Measurements from ENCODE around the gene LHPP. TPM values are rescaled to one million over a fixed set of nuclear protein-coding genes. Genes with fewer than 3 reads are reported as not detected.

The LHPP gene
- total and polyA plus RNA-seq, 4 experiments from 2014 or later, result 17.9 to 22.4 (median 19.2) TPM

- H3K36me3 Mint-ChIP-seq, result no peaks in the 10 kb centered on the region
- H3K4me1 ChIP-seq (ENCODE audit: insufficient read depth, low read length), result peaks cover 16% of the 10 kb centered on the region
- intact Hi-C loops (cut with micrococcal nuclease), result no loop called here
- DNase-seq, result no peak
- POLR2A ChIA-PET (ENCODE audit: partially characterized antibody), result no interaction called here
- no peaks in the 10 kb centered on the region for H3K36me3 ChIP-seq (ENCODE audit: insufficient read depth, low read length)
- H3K27ac ChIP-seq (ENCODE audit: low read depth, low read length), result no peak overlapping the region
- no peaks in the 10 kb centered on the region for H3K9me3 Mint-ChIP-seq
- H3K9me3 ChIP-seq (ENCODE audit: control insufficient read depth in 1 of 2, low read length in 2 of 2), result no peaks in the 10 kb centered on the region
- CTCF ChIA-PET (ENCODE audit: partially characterized antibody), result interaction anchor here (1.1 kb wide), 1 partner anchor 29 kb away, joined by 3 read pairs; the partner anchor contains the start of gene OAT
- no peak overlapping the region for H3K4me3 ChIP-seq (ENCODE audit: low read length in 2 of 2)
- H3K4me1 Mint-ChIP-seq, result peaks cover 11 to 33% (median 21%) of the 10 kb centered on the region in 4 donors
- H3K27me3 ChIP-seq (ENCODE audit: insufficient read depth, low read length), result peaks cover 36% of the 10 kb centered on the region
- H3K4me3 Mint-ChIP-seq, result peak overlapping the region in 3 of 8 donors; percentile 10 to 55 (median 29)
- peaks cover 57 to 59% of the 10 kb centered on the region in 2 donors for H3K27me3 Mint-ChIP-seq
- no peak overlapping the region for H3K27ac Mint-ChIP-seq
These were observed 14.5 kb upstream of the LHPP start for GRCh38 chr10:124446830-124447750.

- no peak overlapping the region for H3K27ac ChIP-seq (ENCODE audit: low read depth, low read length)
- no peaks in the 10 kb centered on the region for H3K36me3 ChIP-seq (ENCODE audit: insufficient read depth, low read length)
- ChIA-PET POLR2A (ENCODE audit: partially characterized antibody) (no interaction called here), CTCF (ENCODE audit: partially characterized antibody) (no interaction called here)
- no peak for DNase-seq
- peaks cover 11 to 33% (median 21%) of the 10 kb centered on the region in 4 donors for H3K4me1 Mint-ChIP-seq
- H3K36me3 Mint-ChIP-seq, result no peaks in the 10 kb centered on the region
- H3K9me3 ChIP-seq (ENCODE audit: control insufficient read depth in 1 of 2, low read length in 2 of 2), result no peaks in the 10 kb centered on the region
- no peaks in the 10 kb centered on the region for H3K9me3 Mint-ChIP-seq
- peak overlapping the region in 7 of 8 donors; percentile 28 to 79 (median 60) for H3K4me3 Mint-ChIP-seq
- peaks cover 16% of the 10 kb centered on the region for H3K4me1 ChIP-seq (ENCODE audit: insufficient read depth, low read length)
- H3K27me3 Mint-ChIP-seq, result peaks cover 61 to 64% of the 10 kb centered on the region in 2 donors
- intact Hi-C loops (cut with micrococcal nuclease), result no loop called here
- H3K27me3 ChIP-seq (ENCODE audit: insufficient read depth, low read length), result peaks cover 36% of the 10 kb centered on the region
- no peak overlapping the region for H3K4me3 ChIP-seq (ENCODE audit: low read length in 2 of 2)
- no peak overlapping the region for H3K27ac Mint-ChIP-seq
These were observed 13.7 kb upstream of the LHPP start for GRCh38 chr10:124447751-124448466.

- Histone ChIP-seq H3K4me3 (ENCODE audit: low read length in 2 of 2) (no peak overlapping the region), H3K27ac (ENCODE audit: low read depth, low read length) (no peak overlapping the region), H3K36me3 (ENCODE audit: insufficient read depth, low read length) (no peaks in the 10 kb centered on the region), H3K9me3 (ENCODE audit: control insufficient read depth in 1 of 2, low read length in 2 of 2) (no peaks in the 10 kb centered on the region), H3K4me1 (ENCODE audit: insufficient read depth, low read length) (peaks cover 16% of the 10 kb centered on the region), H3K27me3 (ENCODE audit: insufficient read depth, low read length) (peaks cover 36% of the 10 kb centered on the region)
- POLR2A ChIA-PET (ENCODE audit: partially characterized antibody), result no interaction called here
- Mint-ChIP-seq H3K4me3 (peak overlapping the region in 3 of 8 donors; percentile 49 to 77 (median 65)), H3K36me3 (no peaks in the 10 kb centered on the region), H3K27ac (no peak overlapping the region), H3K4me1 (peaks cover 11 to 33% (median 21%) of the 10 kb centered on the region in 4 donors), H3K9me3 (no peaks in the 10 kb centered on the region), H3K27me3 (peaks cover 64% of the 10 kb centered on the region in 2 donors)
- DNase-seq, result no peak
- CTCF ChIA-PET (ENCODE audit: partially characterized antibody), result interaction anchor here (0.6 kb wide), 1 partner anchor 16 kb away, joined by 3 read pairs; no protein-coding TSS in a partner anchor
- intact Hi-C loops (cut with micrococcal nuclease), result no loop called here
These were observed 12.9 kb upstream of the LHPP start for GRCh38 chr10:124448696-124449169.

DNA sequence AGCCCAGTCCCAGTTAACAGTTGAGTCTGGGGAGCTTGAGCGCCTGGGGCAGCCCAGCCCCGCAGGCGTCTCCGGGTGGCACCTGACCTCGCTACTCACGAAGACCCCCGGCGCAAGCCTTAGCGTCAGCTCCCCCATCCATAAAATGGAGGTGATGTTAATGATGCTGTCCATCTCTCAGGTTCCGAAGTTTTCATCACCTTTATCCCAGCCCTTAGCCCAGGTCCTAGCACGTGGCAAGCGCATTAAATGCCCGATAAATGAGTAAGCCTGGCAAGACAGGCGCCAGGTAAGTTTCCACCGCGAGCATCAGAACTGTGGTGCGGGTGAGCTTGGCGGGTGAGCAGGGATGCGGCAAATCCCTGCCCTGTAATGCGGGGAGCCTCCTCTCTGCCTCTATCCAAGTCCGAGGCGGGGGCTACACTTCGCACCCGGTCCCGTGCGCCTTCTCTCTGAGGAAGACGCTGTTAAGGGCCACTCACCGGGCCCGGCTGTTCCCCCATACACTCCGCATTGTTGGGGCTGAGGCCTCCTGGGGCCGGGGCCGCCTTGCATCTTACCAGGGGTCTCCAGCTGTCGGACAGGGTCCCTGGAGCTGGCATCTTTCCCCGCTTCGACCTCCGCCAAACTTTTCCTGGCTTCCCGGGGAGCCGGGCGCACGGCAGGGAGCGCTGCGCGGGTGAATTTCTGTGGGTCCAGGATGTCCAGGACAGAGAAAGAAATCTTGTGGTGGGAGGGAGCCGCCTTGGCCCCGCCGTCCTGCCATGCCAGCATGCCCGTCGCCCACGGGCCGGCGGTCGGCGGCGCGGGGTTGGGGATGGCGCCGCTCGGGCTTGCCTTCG, 12.2 kb upstream of the LHPP start:
- peaks cover 65 to 67% of the 10 kb centered on the region in 2 donors for H3K27me3 Mint-ChIP-seq
- no peak overlapping the region for H3K27ac Mint-ChIP-seq
- no peaks in the 10 kb centered on the region for H3K9me3 Mint-ChIP-seq
- no peaks in the 10 kb centered on the region for H3K36me3 ChIP-seq (ENCODE audit: insufficient read depth, low read length)
- no peak for DNase-seq
- peak overlapping the region in 6 of 8 donors; percentile 7 to 65 (median 40) for H3K4me3 Mint-ChIP-seq
- H3K27ac ChIP-seq (ENCODE audit: low read depth, low read length), result no peak overlapping the region
- intact Hi-C loops (cut with micrococcal nuclease), result no loop called here
- ChIA-PET POLR2A (ENCODE audit: partially characterized antibody) (no interaction called here), CTCF (ENCODE audit: partially characterized antibody) (interaction anchor here (0.6 kb wide), 1 partner anchor 16 kb away, joined by 3 read pairs; no protein-coding TSS in a partner anchor)
- peaks cover 41% of the 10 kb centered on the region for H3K27me3 ChIP-seq (ENCODE audit: insufficient read depth, low read length)
- peaks cover 11 to 33% (median 21%) of the 10 kb centered on the region in 4 donors for H3K4me1 Mint-ChIP-seq
- H3K4me3 ChIP-seq (ENCODE audit: low read length in 2 of 2), result no peak overlapping the region
- peaks cover 16% of the 10 kb centered on the region for H3K4me1 ChIP-seq (ENCODE audit: insufficient read depth, low read length)
- H3K9me3 ChIP-seq (ENCODE audit: control insufficient read depth in 1 of 2, low read length in 2 of 2), result no peaks in the 10 kb centered on the region
- no peaks in the 10 kb centered on the region for H3K36me3 Mint-ChIP-seq

GRCh38 chr10:124450012-124450782, 11.4 kb upstream of the LHPP start, which contains the start of gene NKX1-2:
NKX1-2 (minus strand) TSS chr10:124450035; CDS start chr10:124449943, 92 bp downstream.
- Mint-ChIP-seq H3K9me3 (no peaks in the 10 kb centered on the region), H3K27me3 (peaks cover 67% of the 10 kb centered on the region in 2 donors), H3K36me3 (no peaks in the 10 kb centered on the region), H3K4me1 (peaks cover 11 to 33% (median 21%) of the 10 kb centered on the region in 4 donors), H3K27ac (no peak within 1 kb of the TSS), H3K4me3 (peak within 1 kb of the TSS; percentile 20 to 72 (median 61))
- Histone ChIP-seq H3K27ac (ENCODE audit: low read depth, low read length) (no peak within 1 kb of the TSS), H3K4me1 (ENCODE audit: insufficient read depth, low read length) (peaks cover 16% of the 10 kb centered on the region), H3K4me3 (ENCODE audit: low read length in 2 of 2) (no peak within 1 kb of the TSS), H3K27me3 (ENCODE audit: insufficient read depth, low read length) (peaks cover 41% of the 10 kb centered on the region), H3K36me3 (ENCODE audit: insufficient read depth, low read length) (no peaks in the 10 kb centered on the region), H3K9me3 (ENCODE audit: control insufficient read depth in 1 of 2, low read length in 2 of 2) (no peaks in the 10 kb centered on the region)
- intact Hi-C loops (cut with micrococcal nuclease), result no loop called here
- POLR2A ChIA-PET (ENCODE audit: partially characterized antibody), result no interaction called here
- CTCF ChIA-PET (ENCODE audit: partially characterized antibody), result no interaction called here
- no peak for DNase-seq

DNA sequence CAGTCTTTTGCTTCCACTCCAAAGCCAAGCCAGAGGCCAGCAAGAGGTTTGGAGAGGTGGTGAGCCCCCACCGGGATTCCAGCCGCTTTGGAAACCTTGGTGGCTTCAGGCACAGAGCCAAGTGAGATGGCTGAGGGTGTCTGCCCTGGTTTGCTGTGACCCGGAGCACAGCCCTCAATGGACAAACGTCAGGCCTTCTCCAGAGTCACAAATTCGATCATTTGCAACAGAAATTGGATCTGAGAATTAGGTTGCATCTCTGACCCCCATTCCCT, 10.9 kb upstream of the LHPP start:
- Mint-ChIP-seq H3K27ac (no peak overlapping the region), H3K27me3 (peaks cover 67% of the 10 kb centered on the region in 2 donors), H3K4me1 (peaks cover 11 to 33% (median 21%) of the 10 kb centered on the region in 4 donors), H3K9me3 (no peaks in the 10 kb centered on the region), H3K4me3 (peak overlapping the region in 2 of 8 donors; percentile 24 to 72), H3K36me3 (no peaks in the 10 kb centered on the region)
- Histone ChIP-seq H3K27me3 (ENCODE audit: insufficient read depth, low read length) (peaks cover 44% of the 10 kb centered on the region), H3K9me3 (ENCODE audit: control insufficient read depth in 1 of 2, low read length in 2 of 2) (no peaks in the 10 kb centered on the region), H3K27ac (ENCODE audit: low read depth, low read length) (no peak overlapping the region), H3K4me3 (ENCODE audit: low read length in 2 of 2) (no peak overlapping the region), H3K36me3 (ENCODE audit: insufficient read depth, low read length) (no peaks in the 10 kb centered on the region), H3K4me1 (ENCODE audit: insufficient read depth, low read length) (peaks cover 16% of the 10 kb centered on the region)
- ChIA-PET POLR2A (ENCODE audit: partially characterized antibody) (no interaction called here), CTCF (ENCODE audit: partially characterized antibody) (no interaction called here)
- intact Hi-C loops (cut with micrococcal nuclease), result no loop called here
- DNase-seq, result no peak

All from CD4-positive, alpha-beta memory T cell (primary cell).